Measurements from ENCODE around the gene MAS1. TPM values are rescaled to one million over a fixed set of nuclear protein-coding genes. Genes with fewer than 3 reads are reported as not detected.

MAS1 gene
- total RNA-seq, 6 donors from 2014 or later, result 0.03 TPM; not detected in 5

GRCh38 chr6:159871906-159872305 lies 18.9 kb upstream of the MAS1 start:
- no peaks in the 10 kb centered on the region for H3K9me3 ChIP-seq
- H3K4me3 ChIP-seq, result no peak overlapping the region
- no peaks in the 10 kb centered on the region for H3K27me3 ChIP-seq
- TF ChIP-seq POLR2AphosphoS5 (IDR thresholded peaks at IDR 0.05), result no peak
- TF ChIP-seq CTCF (IDR thresholded peaks at IDR 0.05), result no peak
- no peak for TF ChIP-seq EP300 (IDR thresholded peaks at IDR 0.05)
- no peak for TF ChIP-seq POLR2A (IDR thresholded peaks at IDR 0.05)
- DNase-seq (no peak), ATAC-seq (ENCODE audit: low FRiP score in 2 of 2) (no peak)
- H3K27ac ChIP-seq, result no peak overlapping the region
- no peaks in the 10 kb centered on the region for H3K36me3 ChIP-seq
- 58 to 59% methylated on average over 5 of the region's 5 CpGs for WGBS, 2 donors
- no peaks in the 10 kb centered on the region for H3K4me1 ChIP-seq

- no peak for TF ChIP-seq CTCF (IDR thresholded peaks at IDR 0.05)
- no peak for TF ChIP-seq POLR2A (IDR thresholded peaks at IDR 0.05)
- TF ChIP-seq POLR2AphosphoS5 (IDR thresholded peaks at IDR 0.05), result no peak
- no peak for TF ChIP-seq EP300 (IDR thresholded peaks at IDR 0.05)
- ATAC-seq (ENCODE audit: low FRiP score in 2 of 2) (no peak), DNase-seq (no peak)
- Histone ChIP-seq H3K27me3 (no peaks in the 10 kb centered on the region), H3K36me3 (no peaks in the 10 kb centered on the region), H3K4me1 (no peaks in the 10 kb centered on the region), H3K4me3 (no peak overlapping the region), H3K27ac (no peak overlapping the region), H3K9me3 (no peaks in the 10 kb centered on the region)
- WGBS, 2 donors, result 30 to 40% methylated on average over 1 to 2 of the region's 2 CpGs
Measured at GRCh38 chr6:159874435-159874834, 16.4 kb upstream of the MAS1 start.

GRCh38 chr6:159875194-159875593 lies 15.6 kb upstream of the MAS1 start:
- H3K27me3 ChIP-seq, result no peaks in the 10 kb centered on the region
- DNase-seq (no peak), ATAC-seq (ENCODE audit: low FRiP score in 2 of 2) (no peak)
- H3K27ac ChIP-seq, result no peak overlapping the region
- H3K4me3 ChIP-seq, result no peak overlapping the region
- H3K36me3 ChIP-seq, result no peaks in the 10 kb centered on the region
- no peaks in the 10 kb centered on the region for H3K9me3 ChIP-seq
- peaks cover 0 to 2% (median 0%) of the 10 kb centered on the region in 4 donors for H3K4me1 ChIP-seq
- 81 to 93% methylated on average over 3 to 4 of the region's 4 CpGs for WGBS, 2 donors
- TF ChIP-seq CTCF (IDR thresholded peaks at IDR 0.05) (no peak), EP300 (IDR thresholded peaks at IDR 0.05) (no peak), POLR2AphosphoS5 (IDR thresholded peaks at IDR 0.05) (no peak), POLR2A (IDR thresholded peaks at IDR 0.05) (no peak)

- Histone ChIP-seq H3K36me3 (no peaks in the 10 kb centered on the region), H3K9me3 (no peaks in the 10 kb centered on the region), H3K27ac (no peak overlapping the region), H3K27me3 (no peaks in the 10 kb centered on the region), H3K4me3 (no peak overlapping the region), H3K4me1 (peaks cover 0 to 11% (median 2%) of the 10 kb centered on the region in 4 donors)
- DNase-seq (no peak), ATAC-seq (ENCODE audit: low FRiP score in 2 of 2) (no peak)
- TF ChIP-seq POLR2A (IDR thresholded peaks at IDR 0.05) (no peak), POLR2AphosphoS5 (IDR thresholded peaks at IDR 0.05) (no peak), CTCF (IDR thresholded peaks at IDR 0.05) (no peak), EP300 (IDR thresholded peaks at IDR 0.05) (no peak)
- 86% methylated on average over 3 of the region's 3 CpGs for WGBS, 2 donors
Measured at GRCh38 chr6:159876242-159876641, 14.5 kb upstream of the MAS1 start.

GRCh38 chr6:159877256-159877808 lies 13.5 kb upstream of the MAS1 start:
- no peaks in the 10 kb centered on the region for H3K9me3 ChIP-seq
- H3K27ac ChIP-seq, result no peak overlapping the region
- DNase-seq (no peak), ATAC-seq (ENCODE audit: low FRiP score in 2 of 2) (no peak)
- 88 to 90% methylated on average over 4 to 5 of the region's 5 CpGs for WGBS, 2 donors
- peaks cover 0 to 20% (median 2%) of the 10 kb centered on the region in 4 donors for H3K4me1 ChIP-seq
- H3K4me3 ChIP-seq, result no peak overlapping the region
- no peak for TF ChIP-seq POLR2AphosphoS5 (IDR thresholded peaks at IDR 0.05)
- TF ChIP-seq POLR2A (IDR thresholded peaks at IDR 0.05), result no peak
- TF ChIP-seq CTCF (IDR thresholded peaks at IDR 0.05), result no peak
- no peak for TF ChIP-seq EP300 (IDR thresholded peaks at IDR 0.05)
- no peaks in the 10 kb centered on the region for H3K27me3 ChIP-seq
- H3K36me3 ChIP-seq, result no peaks in the 10 kb centered on the region
